Activated CD8-positive, alpha-beta T cell treated with anti-CD3 and anti-CD28 coated beads for 36 hours (primary cell): Measurements from ENCODE around the gene EXOC3. TPM values are rescaled to one million over a fixed set of nuclear protein-coding genes. Genes with fewer than 3 reads are reported as not detected.

Experiments used
- ATAC-seq: fragments of 200-7000 bp; cut with Tn5 transposase; one replicate; pipeline ENCODE4 v1.10.0; 2021; ENCODE audit warnings: mild to moderate bottlenecking, moderate library complexity
- CTCF ChIA-PET: fragments of 350-600 bp; sonication (Branson Sonifier 250); formaldehyde crosslinking; loops from one replicate; lab custom pipeline; 2021; ENCODE audit warnings: antibody characterized with exemption; lab: Charles Lee
- POLR2A ChIA-PET: fragments of 350-600 bp; sonication (Branson Sonifier 250); formaldehyde crosslinking; loops from one replicate; lab custom pipeline; 2021; ENCODE audit warnings: antibody characterized with exemption; lab: Charles Lee
- DNase-seq: peaks from one replicate; pipeline ENCODE4 v3.0.0-alpha.2; 2020
- H3K27ac Mint-ChIP-seq: one replicate; pipeline ENCODE4 v1.8.0; 2021; ENCODE audit warnings: mild to moderate bottlenecking, mixed read lengths
- H3K27me3 Mint-ChIP-seq: one replicate; pipeline ENCODE4 v1.8.0; 2021; ENCODE audit warnings: mixed read lengths
- H3K36me3 Mint-ChIP-seq: one replicate; pipeline ENCODE4 v1.8.0; 2021; ENCODE audit warnings: low read depth, mixed read lengths
- H3K4me1 Mint-ChIP-seq: one replicate; pipeline ENCODE4 v1.8.0; 2021; ENCODE audit warnings: low read depth, mixed read lengths
- H3K4me3 Mint-ChIP-seq: one replicate; pipeline ENCODE4 v1.8.0; 2021; ENCODE audit warnings: mild to moderate bottlenecking, moderate library complexity, mixed read lengths
- H3K9me3 Mint-ChIP-seq: one replicate; pipeline ENCODE4 v1.8.0; 2021; ENCODE audit warnings: mixed read lengths
- intact Hi-C: fragments of 100-400 bp; cut with micrococcal nuclease; formaldehyde crosslinking; loops from one replicate; pipeline ENCODE4 v1.10.0; 2022
- total RNA-seq, 2 experiments: library from RNA; stranded (reverse); gene quantifications; one replicate each; pipeline ENCODE4 v1.2.3, GENCODE V29; 2021
- TF ChIP-seq, protein P1 (sequence below): fragments of 200-600 bp; IDR thresholded peaks from one replicate; pipeline ENCODE4 v1.8.0; 2022; ENCODE audit warnings: antibody characterized with exemption, mild to moderate bottlenecking

EXOC3 gene
- total RNA-seq, 2 experiments from 2014 or later: 65.9 to 67.6 TPM

DNA sequence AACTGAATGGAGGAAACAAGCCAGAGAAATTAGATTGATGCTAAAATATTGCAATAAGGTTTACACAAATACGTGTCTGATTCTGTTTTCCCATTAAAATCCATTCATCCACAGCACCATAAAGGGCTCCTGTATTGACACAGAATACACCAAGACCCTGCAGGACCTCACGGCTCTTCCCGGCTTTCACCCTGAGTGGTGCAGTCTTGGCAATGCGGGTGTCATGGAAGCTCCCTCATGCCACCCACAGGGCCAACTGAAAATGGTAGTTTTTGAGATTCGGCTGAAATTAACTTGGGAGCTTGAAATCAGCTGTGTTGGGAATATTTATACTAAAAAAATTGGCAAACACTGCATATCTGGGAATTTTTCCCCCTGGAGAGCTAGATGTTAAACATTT lies 17.3 kb upstream of the EXOC3 start:
- POLR2A ChIA-PET: no interaction called here
- peaks cover 24% of the 10 kb centered on the region for H3K4me1 Mint-ChIP-seq
- intact Hi-C loops: no loop called here

DNA sequence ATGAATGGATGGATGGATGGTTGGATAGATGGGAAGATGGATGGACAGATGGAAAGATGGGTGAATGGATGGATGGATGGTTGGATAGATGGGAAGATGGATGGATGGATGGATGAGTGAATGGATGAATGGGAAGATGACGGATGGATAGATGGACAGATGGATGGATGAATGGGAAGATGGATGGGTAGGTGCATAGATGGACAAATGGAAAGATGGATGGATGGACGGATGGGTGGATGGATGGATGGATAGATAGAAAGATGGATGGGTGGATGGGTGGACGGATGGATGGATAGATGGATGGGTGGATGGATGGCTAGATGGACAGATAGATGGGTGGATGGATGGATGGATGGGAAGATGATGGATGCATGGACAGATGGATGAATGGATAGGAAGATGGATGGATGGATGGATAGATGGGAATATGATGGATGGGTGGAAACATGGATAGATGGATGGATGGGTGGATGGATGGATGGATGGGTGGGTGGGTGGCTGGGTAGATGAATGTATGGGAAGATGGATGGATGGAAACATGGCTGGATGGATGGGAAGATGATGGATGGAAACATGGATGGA lies 16.5 kb upstream of the EXOC3 start:
- intact Hi-C loops: no loop called here
- Mint-ChIP-seq H3K36me3 (peaks cover 28% of the 10 kb centered on the region), H3K9me3 (no peaks in the 10 kb centered on the region), H3K27ac (no peak overlapping the region), H3K4me3 (no peak overlapping the region), H3K27me3 (peaks cover 8% of the 10 kb centered on the region), H3K4me1 (peaks cover 24% of the 10 kb centered on the region)
- TF ChIP-seq, protein P1, sequence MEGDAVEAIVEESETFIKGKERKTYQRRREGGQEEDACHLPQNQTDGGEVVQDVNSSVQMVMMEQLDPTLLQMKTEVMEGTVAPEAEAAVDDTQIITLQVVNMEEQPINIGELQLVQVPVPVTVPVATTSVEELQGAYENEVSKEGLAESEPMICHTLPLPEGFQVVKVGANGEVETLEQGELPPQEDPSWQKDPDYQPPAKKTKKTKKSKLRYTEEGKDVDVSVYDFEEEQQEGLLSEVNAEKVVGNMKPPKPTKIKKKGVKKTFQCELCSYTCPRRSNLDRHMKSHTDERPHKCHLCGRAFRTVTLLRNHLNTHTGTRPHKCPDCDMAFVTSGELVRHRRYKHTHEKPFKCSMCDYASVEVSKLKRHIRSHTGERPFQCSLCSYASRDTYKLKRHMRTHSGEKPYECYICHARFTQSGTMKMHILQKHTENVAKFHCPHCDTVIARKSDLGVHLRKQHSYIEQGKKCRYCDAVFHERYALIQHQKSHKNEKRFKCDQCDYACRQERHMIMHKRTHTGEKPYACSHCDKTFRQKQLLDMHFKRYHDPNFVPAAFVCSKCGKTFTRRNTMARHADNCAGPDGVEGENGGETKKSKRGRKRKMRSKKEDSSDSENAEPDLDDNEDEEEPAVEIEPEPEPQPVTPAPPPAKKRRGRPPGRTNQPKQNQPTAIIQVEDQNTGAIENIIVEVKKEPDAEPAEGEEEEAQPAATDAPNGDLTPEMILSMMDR: no peak
- POLR2A ChIA-PET: no interaction called here
- ATAC-seq (no peak), DNase-seq (no peak)
- CTCF ChIA-PET: interaction anchor here (0.6 to 2.0 kb wide), 8 partner anchors 13 to 238 kb away, joined by 3 to 10 read pairs (median 3); no protein-coding TSS in a partner anchor

More for the DNA sequence above, 17.3 kb upstream of the EXOC3 start:
- Mint-ChIP-seq H3K27me3 (peaks cover 8% of the 10 kb centered on the region), H3K36me3 (peaks cover 30% of the 10 kb centered on the region), H3K9me3 (no peaks in the 10 kb centered on the region), H3K4me3 (no peak overlapping the region), H3K27ac (no peak overlapping the region)
- CTCF ChIA-PET: interaction anchor here (0.6 to 2.0 kb wide), 9 partner anchors 12 to 237 kb away, joined by 3 to 10 read pairs (median 3); partner anchors contain the start of gene AHRR
- TF ChIP-seq, protein P1: peak; percentile 55
- ATAC-seq (no peak), DNase-seq (peak; percentile 34)

DNA sequence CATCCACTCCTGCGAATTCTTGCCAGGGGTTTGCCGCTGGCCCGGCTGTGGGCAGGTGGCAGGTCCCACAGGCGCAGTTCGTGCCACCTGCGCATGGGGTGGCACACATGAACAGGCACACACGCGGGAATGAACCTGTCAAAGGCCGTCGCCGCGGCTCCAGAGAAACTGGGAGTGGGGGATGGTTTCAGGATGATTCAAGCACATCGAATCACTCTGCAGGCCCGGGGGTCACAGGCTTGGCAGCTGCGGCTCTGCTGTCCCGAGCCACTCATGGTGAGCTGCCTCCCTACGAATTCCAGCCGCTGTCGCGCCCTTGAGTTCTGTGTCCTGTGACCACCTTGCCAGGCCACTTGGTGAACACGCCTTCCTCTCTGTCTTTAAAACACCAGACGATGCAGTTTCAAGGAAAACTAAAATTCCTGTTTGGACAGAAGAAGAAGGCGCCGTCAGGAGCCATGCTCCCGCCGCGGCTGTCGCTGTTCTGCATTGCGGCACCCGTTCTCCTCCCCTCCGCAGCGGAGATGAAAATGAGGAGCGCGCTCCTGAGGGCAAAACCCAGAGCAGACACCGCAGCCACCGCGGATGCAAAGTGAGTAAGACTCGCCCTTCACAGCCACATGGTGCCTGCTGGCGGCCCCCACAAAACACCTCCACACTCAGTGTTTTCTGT lies 15.4 kb upstream of the EXOC3 start:
- no peak for ATAC-seq
- no peaks in the 10 kb centered on the region for H3K9me3 Mint-ChIP-seq
- H3K4me1 Mint-ChIP-seq: peaks cover 26% of the 10 kb centered on the region
- TF ChIP-seq, protein P1: no peak
- intact Hi-C loops: no loop called here
- H3K4me3 Mint-ChIP-seq: no peak overlapping the region
- peaks cover 32% of the 10 kb centered on the region for H3K36me3 Mint-ChIP-seq
- POLR2A ChIA-PET: interaction anchor here (1.3 kb wide), 1 partner anchor 111 kb away, joined by 4 read pairs; no protein-coding TSS in a partner anchor
- DNase-seq: no peak
- CTCF ChIA-PET: interaction anchor here (0.6 to 1.1 kb wide), 2 partner anchors 12 to 59 kb away, joined by 3 read pairs; no protein-coding TSS in a partner anchor
- no peak overlapping the region for H3K27ac Mint-ChIP-seq
- peaks cover 8% of the 10 kb centered on the region for H3K27me3 Mint-ChIP-seq

DNA sequence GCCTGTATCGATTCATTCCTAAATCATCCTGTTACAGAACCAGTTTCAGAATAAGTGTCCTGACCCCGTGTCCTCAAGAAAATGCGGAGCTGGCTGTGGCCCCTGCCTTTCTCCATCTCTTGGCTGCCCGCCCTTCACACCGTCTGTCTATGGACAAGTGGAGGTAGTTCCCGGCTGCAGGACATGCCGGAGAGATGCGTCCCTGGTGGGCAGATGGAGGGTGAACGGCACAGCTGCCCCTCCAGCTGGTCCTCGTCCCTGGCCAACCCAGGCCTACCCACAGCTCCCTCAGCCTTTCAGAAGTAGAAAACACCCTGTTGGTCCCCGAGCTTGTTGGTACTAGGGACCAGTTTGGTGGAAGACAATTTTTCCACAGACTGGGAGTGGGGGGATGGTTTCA lies 14.8 kb upstream of the EXOC3 start:
- H3K27me3 Mint-ChIP-seq: peaks cover 8% of the 10 kb centered on the region
- intact Hi-C loops: no loop called here
- H3K27ac Mint-ChIP-seq: no peak overlapping the region
- no peak for ATAC-seq
- POLR2A ChIA-PET: interaction anchor here (1.3 kb wide), 1 partner anchor 111 kb away, joined by 4 read pairs; no protein-coding TSS in a partner anchor
- peaks cover 22% of the 10 kb centered on the region for H3K4me1 Mint-ChIP-seq
- no peak overlapping the region for H3K4me3 Mint-ChIP-seq
- peaks cover 33% of the 10 kb centered on the region for H3K36me3 Mint-ChIP-seq
- no peaks in the 10 kb centered on the region for H3K9me3 Mint-ChIP-seq
- CTCF ChIA-PET: interaction anchor here (1.5 to 5.6 kb wide), 2 partner anchors 84 to 112 kb away, joined by 3 to 55 read pairs; no protein-coding TSS in a partner anchor
- DNase-seq: no peak
- TF ChIP-seq, protein P1: no peak
